BLaER1 treated with 17β-estradiol and CSF1 and Interleukin-3, amounts not matched to agents 10 nM and 100 nM (cell line): ENCODE measurements around the gene UBAC1.
A peak's percentile ranks its signal among the peaks of the same experiment; 100 is the strongest.

ENCODE experiments used
- H3K27ac ChIP-seq, 11 experiments: shearing (Covaris generic); formaldehyde crosslinking; 2 replicates each; pipeline ENCODE4 v1.8.1; 2022
- H3K27me3 ChIP-seq, 11 experiments: shearing (Covaris generic); formaldehyde crosslinking; 2 replicates each; pipeline ENCODE4 v1.8.1; 2022
- H3K36me3 ChIP-seq, 11 experiments: shearing (Covaris generic); formaldehyde crosslinking; 2 replicates each; pipeline ENCODE4 v1.8.1; 2022
- H3K4me1 ChIP-seq, 10 experiments: shearing (Covaris generic); formaldehyde crosslinking; 2 replicates each; pipeline ENCODE4 v1.8.1; 2022
- H3K4me2 ChIP-seq, 11 experiments: shearing (Covaris generic); formaldehyde crosslinking; 2 replicates each; pipeline ENCODE4 v1.8.1; 2022
- H3K4me3 ChIP-seq, 10 experiments: shearing (Covaris generic); formaldehyde crosslinking; 2 replicates each; pipeline ENCODE4 v1.8.1; 2022
- H3K9ac ChIP-seq, 11 experiments: shearing (Covaris generic); formaldehyde crosslinking; 2 replicates each; pipeline ENCODE4 v1.8.1; 2022
- H3K9me3 ChIP-seq, 11 experiments: shearing (Covaris generic); formaldehyde crosslinking; replicated peaks in 1 of 11; 2 replicates each; pipeline ENCODE4 v1.8.1; 2022
- H4K20me1 ChIP-seq, 11 experiments: shearing (Covaris generic); formaldehyde crosslinking; 2 replicates each; pipeline ENCODE4 v1.8.1; 2022
- Cebpa-rat ChIP-seq, 11 experiments: shearing (Covaris generic); IDR thresholded peaks; 2 replicates each; pipeline ENCODE4 v1.8.1; 2022

The UBAC1 gene

GRCh38 chr9:135910757-135911156 lies 50.4 kb downstream of the UBAC1 start:
- Histone ChIP-seq H4K20me1 (peaks cover 9 to 34% (median 17%) of the 10 kb centered on the region in 11 experiments; a peak in 20 of 22 replicates), H3K27ac (no peak overlapping the region), H3K36me3 (peaks cover 37 to 61% (median 53%) of the 10 kb centered on the region in 11 experiments), H3K4me3 (no peak overlapping the region), H3K27me3 (no peaks in the 10 kb centered on the region), H3K4me1 (peaks cover 39 to 52% (median 48%) of the 10 kb centered on the region in 10 experiments), H3K9ac (no peak overlapping the region), H3K4me2 (peak overlapping the region in 6 of 11 experiments; percentile 8 to 100 (median 97); a peak in 11 of 22 replicates), H3K9me3 (peaks cover 9 to 30% (median 28%) of the 10 kb centered on the region in 11 experiments)
- no peak for TF ChIP-seq Cebpa-rat (IDR thresholded peaks at IDR 0.05)

GRCh38 chr9:135910216-135910615 lies 51.0 kb downstream of the UBAC1 start:
- peaks cover 31 to 56% (median 47%) of the 10 kb centered on the region in 11 experiments for H3K36me3 ChIP-seq
- no peak for TF ChIP-seq Cebpa-rat (IDR thresholded peaks at IDR 0.05)

GRCh38 chr9:135909371-135909770 lies 51.8 kb downstream of the UBAC1 start:
- Histone ChIP-seq H3K27ac (peak overlapping the region in 5 of 11 experiments; percentile 0 to 77 (median 21); a peak in 5 of 22 replicates), H3K4me3 (peak overlapping the region in 7 of 10 experiments; percentile 69 to 89 (median 84); a peak in 12 of 20 replicates), H3K4me2 (peak overlapping the region; percentile 93 to 100 (median 97)), H3K27me3 (no peaks in the 10 kb centered on the region), H3K9me3 (peaks cover 0 to 16% (median 14%) of the 10 kb centered on the region in 11 experiments; a peak in 19 of 22 replicates), H4K20me1 (peaks cover 22 to 48% (median 29%) of the 10 kb centered on the region in 11 experiments), H3K4me1 (peaks cover 53 to 66% (median 61%) of the 10 kb centered on the region in 10 experiments), H3K9ac (peak overlapping the region; percentile 12 to 90 (median 83); a peak in 14 of 22 replicates), H3K36me3 (peaks cover 23 to 54% (median 41%) of the 10 kb centered on the region in 11 experiments)
- TF ChIP-seq Cebpa-rat (IDR thresholded peaks at IDR 0.05) = no peak

More at GRCh38 chr9:135910216-135910615, 51.0 kb downstream of the UBAC1 start:
- H3K27ac ChIP-seq = peak overlapping the region in 1 of 11 experiments; percentile 77; a peak in 1 of 22 replicates
- no peaks in the 10 kb centered on the region for H3K27me3 ChIP-seq
- peaks cover 45 to 58% (median 53%) of the 10 kb centered on the region in 10 experiments for H3K4me1 ChIP-seq
- peaks cover 14 to 39% (median 23%) of the 10 kb centered on the region in 11 experiments for H4K20me1 ChIP-seq
- peak overlapping the region; percentile 93 to 100 (median 97) for H3K4me2 ChIP-seq
- H3K4me3 ChIP-seq = peak overlapping the region in 3 of 10 experiments; percentile 69 to 89 (median 89); a peak in 3 of 20 replicates
- H3K9me3 ChIP-seq = peaks cover 3 to 24% (median 22%) of the 10 kb centered on the region in 11 experiments; a peak in 21 of 22 replicates
- H3K9ac ChIP-seq = peak overlapping the region in 2 of 11 experiments; percentile 82 to 90; a peak in 2 of 22 replicates

GRCh38 chr9:135908754-135909204 lies 52.4 kb downstream of the UBAC1 start:
- Histone ChIP-seq H3K4me3 (peak overlapping the region; percentile 69 to 89 (median 82); a peak in 19 of 20 replicates), H4K20me1 (peaks cover 28 to 54% (median 35%) of the 10 kb centered on the region in 11 experiments), H3K36me3 (peaks cover 20 to 54% (median 40%) of the 10 kb centered on the region in 11 experiments), H3K9ac (peak overlapping the region; percentile 78 to 90 (median 85); a peak in 17 of 22 replicates), H3K4me2 (peak overlapping the region; percentile 93 to 100 (median 97)), H3K9me3 (peaks cover 0 to 10% (median 8%) of the 10 kb centered on the region in 11 experiments; a peak in 18 of 22 replicates), H3K27ac (peak overlapping the region in 6 of 11 experiments; percentile 0 to 82 (median 78); a peak in 6 of 22 replicates), H3K4me1 (peaks cover 59 to 72% (median 67%) of the 10 kb centered on the region in 10 experiments), H3K27me3 (no peaks in the 10 kb centered on the region)
- TF ChIP-seq Cebpa-rat (IDR thresholded peaks at IDR 0.05) = no peak

GRCh38 chr9:135908093-135908753 lies 53.0 kb downstream of the UBAC1 start:
- Histone ChIP-seq H3K4me1 (peaks cover 65 to 78% (median 71%) of the 10 kb centered on the region in 10 experiments), H3K36me3 (peaks cover 14 to 54% (median 36%) of the 10 kb centered on the region in 11 experiments), H3K4me2 (peak overlapping the region; percentile 93 to 100 (median 97)), H3K27ac (peak overlapping the region; percentile 41 to 82 (median 77); a peak in 21 of 22 replicates), H3K27me3 (no peaks in the 10 kb centered on the region), H4K20me1 (peaks cover 34 to 59% (median 41%) of the 10 kb centered on the region in 11 experiments), H3K4me3 (peak overlapping the region; percentile 69 to 89 (median 82)), H3K9ac (peak overlapping the region; percentile 78 to 90 (median 85)), H3K9me3 (peaks cover 0 to 4% (median 2%) of the 10 kb centered on the region in 11 experiments; a peak in 13 of 22 replicates)
- no peak for TF ChIP-seq Cebpa-rat (IDR thresholded peaks at IDR 0.05)

GRCh38 chr9:135907431-135908092 lies 53.6 kb downstream of the UBAC1 start, which contains the start of gene CAMSAP1:
TSS of gene CAMSAP1 (minus strand) at chr9:135907546. CDS start at chr9:135907159, 387 bp downstream.
- Histone ChIP-seq H3K27ac (peak within 1 kb of the TSS; percentile 41 to 87 (median 82); a peak in 21 of 22 replicates), H3K9me3 (peaks cover 0 to 4% (median 0%) of the 10 kb centered on the region in 11 experiments; a peak in 2 of 22 replicates), H3K27me3 (no peaks in the 10 kb centered on the region), H4K20me1 (peaks cover 41 to 66% (median 47%) of the 10 kb centered on the region in 11 experiments), H3K4me3 (peak within 1 kb of the TSS; percentile 70 to 89 (median 86)), H3K4me1 (peaks cover 67 to 83% (median 75%) of the 10 kb centered on the region in 10 experiments), H3K9ac (peak within 1 kb of the TSS; percentile 82 to 93 (median 86)), H3K4me2 (peak within 1 kb of the TSS; percentile 93 to 100 (median 97)), H3K36me3 (peaks cover 11 to 52% (median 34%) of the 10 kb centered on the region in 11 experiments)
- TF ChIP-seq Cebpa-rat (IDR thresholded peaks at IDR 0.05) = no peak

GRCh38 chr9:135907006-135907430 lies 54.2 kb downstream of the UBAC1 start:
- Histone ChIP-seq H3K4me2 (peak overlapping the region; percentile 78 to 98 (median 91); a peak in 21 of 22 replicates), H3K36me3 (peaks cover 15 to 52% (median 34%) of the 10 kb centered on the region in 11 experiments), H3K9ac (peak overlapping the region; percentile 76 to 93 (median 85)), H3K9me3 (peaks cover 0 to 9% (median 0%) of the 10 kb centered on the region in 11 experiments; a peak in 5 of 22 replicates), H3K27ac (peak overlapping the region in 10 of 11 experiments; percentile 66 to 87 (median 84); a peak in 19 of 22 replicates), H3K27me3 (no peaks in the 10 kb centered on the region), H4K20me1 (peaks cover 46 to 70% (median 53%) of the 10 kb centered on the region in 11 experiments), H3K4me1 (peaks cover 67 to 78% (median 73%) of the 10 kb centered on the region in 10 experiments), H3K4me3 (peak overlapping the region; percentile 70 to 89 (median 84))
- no peak for TF ChIP-seq Cebpa-rat (IDR thresholded peaks at IDR 0.05)
